ENCODE data around the gene EPHA1.

Gene EPHA1

GRCh38 chr7:143408686-143409561 is at the start of gene EPHA1:
Gene EPHA1 (minus strand): TSS chr7:143408856. CDS start chr7:143408805, 51 bp downstream.
- DNase-seq (ENCODE audit: low read depth), result no peak

GRCh38 chr7:143458263-143458662 is 49.6 kb upstream of the EPHA1 start:
- DNase-seq (ENCODE audit: low read depth), result peak; percentile 13

- no peak for DNase-seq (ENCODE audit: low read depth)
These were observed 48.5 kb upstream of the EPHA1 start for GRCh38 chr7:143456992-143457793.

GRCh38 chr7:143455942-143456341 is 47.3 kb upstream of the EPHA1 start:
- DNase-seq (ENCODE audit: low read depth), result no peak

GRCh38 chr7:143455491-143455890 is 46.8 kb upstream of the EPHA1 start:
- DNase-seq (ENCODE audit: low read depth), result no peak

- no peak for DNase-seq (ENCODE audit: low read depth)
These were observed 45.5 kb upstream of the EPHA1 start for GRCh38 chr7:143454091-143454680.

GRCh38 chr7:143452495-143452894 is 43.8 kb upstream of the EPHA1 start:
- DNase-seq (ENCODE audit: low read depth), result no peak

GRCh38 chr7:143451746-143452145 is 43.1 kb upstream of the EPHA1 start:
- no peak for DNase-seq (ENCODE audit: low read depth)

GRCh38 chr7:143451122-143451521 is 42.5 kb upstream of the EPHA1 start:
- DNase-seq (ENCODE audit: low read depth), result no peak

GRCh38 chr7:143449793-143450192 is 41.1 kb upstream of the EPHA1 start:
- DNase-seq (ENCODE audit: low read depth), result no peak

GRCh38 chr7:143448429-143448828 is 39.8 kb upstream of the EPHA1 start:
- DNase-seq (ENCODE audit: low read depth), result no peak

GRCh38 chr7:143447466-143447865 is 38.8 kb upstream of the EPHA1 start:
- no peak for DNase-seq (ENCODE audit: low read depth)

- DNase-seq (ENCODE audit: low read depth), result no peak
These were observed 36.1 kb upstream of the EPHA1 start for GRCh38 chr7:143444785-143445184.

GRCh38 chr7:143444063-143444782 is 35.6 kb upstream of the EPHA1 start:
- DNase-seq (ENCODE audit: low read depth), result no peak

- DNase-seq (ENCODE audit: low read depth), result no peak
These were observed 34.5 kb upstream of the EPHA1 start, which contains the start of gene TAS2R60 for GRCh38 chr7:143443153-143443552. Gene TAS2R60 (plus strand): TSS chr7:143443453. CDS start chr7:143443453, 0 bp downstream.

- DNase-seq (ENCODE audit: low read depth), result no peak
These were observed 31.2 kb upstream of the EPHA1 start for GRCh38 chr7:143439866-143440265.

GRCh38 chr7:143437578-143437977 is 28.9 kb upstream of the EPHA1 start:
- no peak for DNase-seq (ENCODE audit: low read depth)

GRCh38 chr7:143436325-143436946 is 27.8 kb upstream of the EPHA1 start:
- no peak for DNase-seq (ENCODE audit: low read depth)

GRCh38 chr7:143435266-143435665 is 26.6 kb upstream of the EPHA1 start:
- no peak for DNase-seq (ENCODE audit: low read depth)

- DNase-seq (ENCODE audit: low read depth), result peak; percentile 51
These were observed 26.0 kb upstream of the EPHA1 start for GRCh38 chr7:143434660-143435059.

- DNase-seq (ENCODE audit: low read depth), result no peak
These were observed 25.1 kb upstream of the EPHA1 start for GRCh38 chr7:143433759-143434158.
